Progenitor cell of endocrine pancreas (in vitro differentiated cells): ENCODE measurements around the gene CDH4. TPM values are rescaled to one million over a fixed set of nuclear protein-coding genes. Genes with fewer than 3 reads are reported as not detected.
"Not testable (repeated sequence)": the region's sequence is repeated elsewhere in the genome, so short reads cannot be mapped to it uniquely, and the experiment has no call there.

Experiments used
- DNase-seq: peaks from one replicate; pipeline ENCODE4 v3.0.0; 2021; ENCODE audit warnings: low spot score; ENCODE audit not compliant: unreplicated experiment
- H3K27ac Mint-ChIP-seq: 2 replicates; pipeline ENCODE4 v1.8.0; 2021; ENCODE audit warnings: mild to moderate bottlenecking, moderate library complexity, mixed read lengths
- H3K27me3 Mint-ChIP-seq: 2 replicates; pipeline ENCODE4 v1.8.0; 2021; ENCODE audit warnings: mixed read lengths
- H3K36me3 Mint-ChIP-seq: 2 replicates; pipeline ENCODE4 v1.8.0; 2022; ENCODE audit warnings: mixed read lengths; ENCODE audit not compliant: insufficient read depth
- H3K4me1 Mint-ChIP-seq: 2 replicates; pipeline ENCODE4 v1.8.0; 2021; ENCODE audit warnings: low read depth, mixed read lengths
- H3K4me3 Mint-ChIP-seq: 2 replicates; pipeline ENCODE4 v1.8.0; 2021; ENCODE audit warnings: low read depth, mild to moderate bottlenecking, moderate library complexity, mixed read lengths
- H3K9me3 Mint-ChIP-seq: 2 replicates; pipeline ENCODE4 v1.8.0; 2021; ENCODE audit warnings: low read depth, mixed read lengths
- CTCF ChIP-seq: fragments of 200-600 bp; sonication (generic); IDR thresholded peaks from one replicate; pipeline ENCODE4 v1.5.0; 2021; ENCODE audit warnings: antibody characterized with exemption, mild to moderate bottlenecking; ENCODE audit not compliant: unreplicated experiment
- total RNA-seq: library from RNA; stranded (reverse); gene quantifications from 2 replicates; pipeline ENCODE4 v1.2.1, GENCODE V29; 2021

CDH4 gene
- total RNA-seq, 1 donor from 2014 or later, result 0.43 TPM

GRCh38 chr20:61940491-61940890, 688.4 kb downstream of the CDH4 start:
- H3K4me1 Mint-ChIP-seq, result no peaks in the 10 kb centered on the region
- no peak for DNase-seq
- H3K36me3 Mint-ChIP-seq, result no peaks in the 10 kb centered on the region
- no peak overlapping the region for H3K4me3 Mint-ChIP-seq
- no peak overlapping the region for H3K27ac Mint-ChIP-seq
- no peaks in the 10 kb centered on the region for H3K9me3 Mint-ChIP-seq
- H3K27me3 Mint-ChIP-seq, result no peaks in the 10 kb centered on the region
- no peak for TF ChIP-seq CTCF

- H3K9me3 Mint-ChIP-seq, result no peaks in the 10 kb centered on the region
- H3K27ac Mint-ChIP-seq, result no peak overlapping the region
- no peaks in the 10 kb centered on the region for H3K27me3 Mint-ChIP-seq
- H3K4me1 Mint-ChIP-seq, result no peaks in the 10 kb centered on the region
- no peak overlapping the region for H3K4me3 Mint-ChIP-seq
- DNase-seq, result no peak
- TF ChIP-seq CTCF, result no peak
- H3K36me3 Mint-ChIP-seq, result no peaks in the 10 kb centered on the region
Observed at GRCh38 chr20:61940976-61941720, 689.1 kb downstream of the CDH4 start.

GRCh38 chr20:61941721-61942405, 689.8 kb downstream of the CDH4 start:
- Mint-ChIP-seq H3K9me3 (no peaks in the 10 kb centered on the region), H3K27me3 (no peaks in the 10 kb centered on the region), H3K4me3 (no peak overlapping the region), H3K27ac (no peak overlapping the region), H3K36me3 (no peaks in the 10 kb centered on the region), H3K4me1 (no peaks in the 10 kb centered on the region)
- TF ChIP-seq CTCF, result no peak
- no peak for DNase-seq

- H3K4me1 Mint-ChIP-seq, result no peaks in the 10 kb centered on the region
- no peaks in the 10 kb centered on the region for H3K36me3 Mint-ChIP-seq
- TF ChIP-seq CTCF, result no peak
- no peaks in the 10 kb centered on the region for H3K27me3 Mint-ChIP-seq
- H3K27ac Mint-ChIP-seq, result no peak overlapping the region
- no peaks in the 10 kb centered on the region for H3K9me3 Mint-ChIP-seq
- no peak overlapping the region for H3K4me3 Mint-ChIP-seq
- DNase-seq, result no peak
Observed at GRCh38 chr20:61942526-61942925, 690.5 kb downstream of the CDH4 start.

GRCh38 chr20:61944967-61945366, 692.9 kb downstream of the CDH4 start:
- not testable (repeated sequence) for H3K4me1 Mint-ChIP-seq, DNase-seq, H3K36me3 Mint-ChIP-seq, H3K27me3 Mint-ChIP-seq, H3K27ac Mint-ChIP-seq, H3K9me3 Mint-ChIP-seq, H3K4me3 Mint-ChIP-seq

GRCh38 chr20:61945495-61945894, 693.4 kb downstream of the CDH4 start:
- not testable (repeated sequence) for H3K36me3 Mint-ChIP-seq, H3K9me3 Mint-ChIP-seq, H3K4me1 Mint-ChIP-seq

GRCh38 chr20:61948056-61948455, 696.0 kb downstream of the CDH4 start:
- H3K27me3 Mint-ChIP-seq, H3K4me3 Mint-ChIP-seq, H3K27ac Mint-ChIP-seq, DNase-seq, H3K4me1 Mint-ChIP-seq, H3K9me3 Mint-ChIP-seq, H3K36me3 Mint-ChIP-seq: not testable (repeated sequence)

More at GRCh38 chr20:61945495-61945894, 693.4 kb downstream of the CDH4 start:
- not testable (repeated sequence) for H3K27ac Mint-ChIP-seq, DNase-seq, H3K27me3 Mint-ChIP-seq, H3K4me3 Mint-ChIP-seq
